Neuronal stem cell (in vitro differentiated cells): Measurements from ENCODE around the gene WWP2.

Source experiments
- DNase-seq: peaks from one replicate; pipeline ENCODE4 v3.0.0-alpha.2; 2013; ENCODE audit warnings: low spot score
- H2AFZ ChIP-seq: one replicate; pipeline ENCODE4 v1.6.1; 2013; ENCODE audit warnings: mild to moderate bottlenecking, low read length, inconsistent platforms
- H2AK5ac ChIP-seq: 2 replicates; pipeline ENCODE4 v1.6.1; 2013; ENCODE audit warnings: low read depth, mild to moderate bottlenecking, inconsistent platforms, low read length, moderate library complexity, mixed read lengths
- H2BK120ac ChIP-seq: 2 replicates; pipeline ENCODE4 v1.6.1; 2013; ENCODE audit warnings: low read depth, mild to moderate bottlenecking, inconsistent platforms, low read length, moderate library complexity, mixed read lengths
- H2BK12ac ChIP-seq: one replicate; pipeline ENCODE4 v1.6.1; 2013; ENCODE audit warnings: low read length, inconsistent platforms
- H2BK15ac ChIP-seq: 2 replicates; pipeline ENCODE4 v1.6.1; 2013; ENCODE audit warnings: mild to moderate bottlenecking, low read length, inconsistent platforms, mixed read lengths
- H2BK5ac ChIP-seq: one replicate; pipeline ENCODE4 v1.6.1; 2013; ENCODE audit warnings: inconsistent platforms, mild to moderate bottlenecking, low read length, moderate library complexity
- H3K14ac ChIP-seq: one replicate; pipeline ENCODE4 v1.6.1; 2013; ENCODE audit warnings: low read length, inconsistent platforms
- H3K18ac ChIP-seq: 2 replicates; pipeline ENCODE4 v1.6.1; 2013; ENCODE audit warnings: low read length, inconsistent platforms
- H3K23ac ChIP-seq: 2 replicates; pipeline ENCODE4 v1.6.1; 2013; ENCODE audit warnings: low read depth, mild to moderate bottlenecking, mixed read lengths, low read length, inconsistent platforms; ENCODE audit not compliant: poor library complexity
- H3K27ac ChIP-seq: replicated peaks from 3 replicates; pipeline ENCODE4 v1.5.1; 2013; ENCODE audit warnings: low read length, inconsistent platforms
- H3K27me3 ChIP-seq, 3 experiments: 2 replicates each; pipeline ENCODE4 v1.6.1; 2013; ENCODE audit warnings: low read length in 3 of 3, mild to moderate bottlenecking in 2 of 3, inconsistent platforms in 1 of 3, low read depth in 1 of 3, mixed read lengths in 1 of 3, moderate library complexity in 1 of 3; ENCODE audit not compliant: control insufficient read depth in 3 of 3, insufficient read depth in 3 of 3
- H3K36me3 ChIP-seq, 2 donors: replicated peaks in 1 of 2; 2 replicates each; pipeline ENCODE4 v1.6.1; 2013; ENCODE audit warnings: low read length in 2 of 2; ENCODE audit not compliant: control insufficient read depth in 2 of 2, insufficient read depth in 2 of 2
- H3K4ac ChIP-seq: 2 replicates; pipeline ENCODE4 v1.6.1; 2013; ENCODE audit warnings: inconsistent platforms, mild to moderate bottlenecking, low read length, moderate library complexity
- H3K4me1 ChIP-seq, 2 donors: 1 replicate in 1 of 2; 2 replicates in 1 of 2; pipeline ENCODE4 v1.6.1; 2013; ENCODE audit warnings: low read length in 2 of 2, low read depth in 1 of 2; ENCODE audit not compliant: control insufficient read depth in 2 of 2, insufficient read depth in 1 of 2
- H3K4me2 ChIP-seq: one replicate; pipeline ENCODE4 v1.6.1; 2013; ENCODE audit warnings: mild to moderate bottlenecking, low read length, inconsistent platforms; ENCODE audit not compliant: insufficient read depth, poor library complexity, severe bottlenecking
- H3K4me3 ChIP-seq, 2 donors: 2 replicates each; pipeline ENCODE4 v1.5.1; 2013; ENCODE audit warnings: low read length in 2 of 2, mild to moderate bottlenecking in 2 of 2, inconsistent platforms in 1 of 2, moderate library complexity in 1 of 2
- H3K79me1 ChIP-seq: one replicate; pipeline ENCODE4 v1.6.1; 2013; ENCODE audit warnings: low read depth, mild to moderate bottlenecking, inconsistent platforms, low read length, moderate library complexity
- H3K9ac ChIP-seq: one replicate; pipeline ENCODE4 v1.6.1; 2013; ENCODE audit warnings: mild to moderate bottlenecking, low read depth, low read length, inconsistent platforms; ENCODE audit not compliant: poor library complexity
- H3K9me3 ChIP-seq, 2 donors: replicated peaks in 1 of 2; 2 replicates each; pipeline versions ENCODE3 to v1.6.1; 2013; ENCODE audit warnings: low read length in 2 of 2, mild to moderate bottlenecking in 2 of 2, inconsistent platforms in 1 of 2, low read depth in 1 of 2, mixed read lengths in 1 of 2, moderate library complexity in 1 of 2; ENCODE audit not compliant: control insufficient read depth in 2 of 2, insufficient read depth in 1 of 2
- H4K8ac ChIP-seq: one replicate; pipeline ENCODE4 v1.6.1; 2013; ENCODE audit warnings: low read depth, mild to moderate bottlenecking, inconsistent platforms, low read length, moderate library complexity
- H4K91ac ChIP-seq: one replicate; pipeline ENCODE4 v1.6.1; 2013; ENCODE audit warnings: low read length, low read depth, mild to moderate bottlenecking, inconsistent platforms; ENCODE audit not compliant: poor library complexity
- WGBS, 2 donors: extraction: QIAGEN DNeasy Blood & Tissue Kit; methylation state at CpG; one replicate each; pipeline ENCODE4 v1.1.7; 2013; ENCODE audit warnings: missing lambda C conversion rate in 2 of 2, mixed read lengths in 1 of 2; ENCODE audit not compliant: insufficient read length in 2 of 2, insufficient replicate concordance in 1 of 2; ENCODE audit errors: extremely low coverage in 2 of 2; 5-methylcytosine and 5-hydroxymethylcytosine counted together

WWP2 gene

DNA sequence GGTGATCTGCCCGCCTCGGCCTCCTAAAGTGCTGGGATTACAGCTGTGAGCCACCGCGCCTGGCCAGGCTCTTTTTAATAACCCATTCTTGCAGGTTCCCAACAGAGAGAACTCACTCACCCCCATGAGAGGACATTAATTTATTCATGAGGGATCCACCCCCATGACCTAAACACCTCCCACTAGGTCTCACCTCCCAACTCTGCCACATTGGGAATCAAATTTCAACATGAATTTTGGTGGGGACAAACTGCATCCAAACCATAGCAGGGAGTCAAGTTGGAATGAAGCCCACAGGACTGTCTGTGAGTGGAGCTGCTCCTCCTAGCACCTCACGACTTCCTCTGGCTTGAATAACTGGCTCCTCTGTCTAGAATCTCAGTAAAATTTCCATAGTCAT, 85.5 kb downstream of the WWP2 start:
- Histone ChIP-seq H2BK12ac (no peak overlapping the region), H3K79me1 (no peaks in the 10 kb centered on the region), H3K27ac (no peak overlapping the region), H3K4ac (no peak overlapping the region), H2AK5ac (no peak overlapping the region), H3K14ac (no peak overlapping the region), H3K36me3 (peaks cover 3 to 5% of the 10 kb centered on the region in 2 donors), H2AFZ (no peak overlapping the region), H2BK120ac (no peak overlapping the region), H2BK5ac (no peak overlapping the region), H3K23ac (no peak overlapping the region), H3K27me3 (no peaks in the 10 kb centered on the region), H2BK15ac (no peak overlapping the region), H3K4me1 (peaks cover 0 to 2% of the 10 kb centered on the region in 2 donors), H3K9me3 (peaks cover 0 to 4% of the 10 kb centered on the region in 2 donors), H4K8ac (no peak overlapping the region), H3K4me3 (no peak overlapping the region), H4K91ac (no peak overlapping the region), H3K4me2 (no peak overlapping the region), H3K9ac (no peak overlapping the region), H3K18ac (no peak overlapping the region)
- DNase-seq, result no peak
- no CpG with 5 or more reads among the region's 5 CpGs for WGBS, 2 donors

DNA sequence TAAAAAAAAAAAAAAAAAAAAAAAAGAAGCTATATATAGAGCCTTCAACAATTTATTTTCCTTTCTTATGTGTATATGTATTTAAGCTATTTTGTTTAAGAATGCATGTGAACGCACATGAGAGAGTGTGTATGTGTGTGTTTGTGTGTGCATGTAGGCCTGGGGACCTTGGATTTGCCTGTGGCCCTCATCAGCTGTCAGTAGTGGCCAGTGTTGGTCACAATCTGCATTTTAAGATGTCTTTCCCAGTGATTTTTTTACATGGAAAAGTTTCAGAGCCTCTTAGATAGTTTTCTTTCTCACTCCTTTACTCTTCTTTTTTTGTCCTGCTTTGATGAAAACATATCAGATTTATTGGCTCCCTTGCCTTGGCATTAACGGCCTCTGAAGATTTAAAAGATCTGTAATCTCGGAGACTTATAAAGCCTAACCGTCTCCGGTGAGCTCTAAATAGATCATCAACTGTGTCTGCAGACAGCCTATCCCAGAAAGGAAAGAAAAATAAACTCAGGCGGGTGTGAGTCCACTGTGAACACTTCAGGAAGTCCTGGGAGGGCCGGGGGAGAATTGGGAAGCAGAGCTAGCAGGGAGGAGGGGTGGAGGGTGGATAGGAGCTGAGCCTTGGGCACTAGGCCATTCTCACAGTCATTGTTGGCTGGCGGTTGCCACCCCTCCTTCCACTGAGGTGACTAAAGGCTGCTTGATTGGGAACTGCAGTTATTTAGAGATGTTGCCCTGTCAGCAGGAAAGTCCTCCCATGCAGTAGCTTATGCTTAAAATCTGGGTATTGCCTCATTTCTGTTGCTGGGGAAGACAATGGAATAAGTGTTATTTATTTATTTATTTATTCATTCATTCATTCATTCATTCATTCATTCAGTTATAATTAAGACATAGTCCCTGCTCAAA, 86.8 kb downstream of the WWP2 start:
- Histone ChIP-seq H3K23ac (no peak overlapping the region), H3K27me3 (no peaks in the 10 kb centered on the region), H3K36me3 (peaks cover 3 to 5% of the 10 kb centered on the region in 2 donors), H3K27ac (no peak overlapping the region), H2BK12ac (no peak overlapping the region), H2AFZ (no peak overlapping the region), H4K8ac (no peak overlapping the region), H3K79me1 (no peaks in the 10 kb centered on the region), H3K4ac (no peak overlapping the region), H4K91ac (no peak overlapping the region), H3K18ac (no peak overlapping the region), H2BK15ac (no peak overlapping the region), H2AK5ac (no peak overlapping the region), H3K4me3 (no peak overlapping the region), H3K4me1 (peaks cover 0 to 2% of the 10 kb centered on the region in 2 donors), H3K9ac (no peak overlapping the region), H2BK5ac (no peak overlapping the region), H3K4me2 (no peak overlapping the region), H2BK120ac (no peak overlapping the region), H3K9me3 (peaks cover 0 to 4% of the 10 kb centered on the region in 2 donors), H3K14ac (no peak overlapping the region)
- no peak for DNase-seq
- no CpG with 5 or more reads among the region's 8 CpGs for whole genome bisulfite sequencing, 2 donors

DNA sequence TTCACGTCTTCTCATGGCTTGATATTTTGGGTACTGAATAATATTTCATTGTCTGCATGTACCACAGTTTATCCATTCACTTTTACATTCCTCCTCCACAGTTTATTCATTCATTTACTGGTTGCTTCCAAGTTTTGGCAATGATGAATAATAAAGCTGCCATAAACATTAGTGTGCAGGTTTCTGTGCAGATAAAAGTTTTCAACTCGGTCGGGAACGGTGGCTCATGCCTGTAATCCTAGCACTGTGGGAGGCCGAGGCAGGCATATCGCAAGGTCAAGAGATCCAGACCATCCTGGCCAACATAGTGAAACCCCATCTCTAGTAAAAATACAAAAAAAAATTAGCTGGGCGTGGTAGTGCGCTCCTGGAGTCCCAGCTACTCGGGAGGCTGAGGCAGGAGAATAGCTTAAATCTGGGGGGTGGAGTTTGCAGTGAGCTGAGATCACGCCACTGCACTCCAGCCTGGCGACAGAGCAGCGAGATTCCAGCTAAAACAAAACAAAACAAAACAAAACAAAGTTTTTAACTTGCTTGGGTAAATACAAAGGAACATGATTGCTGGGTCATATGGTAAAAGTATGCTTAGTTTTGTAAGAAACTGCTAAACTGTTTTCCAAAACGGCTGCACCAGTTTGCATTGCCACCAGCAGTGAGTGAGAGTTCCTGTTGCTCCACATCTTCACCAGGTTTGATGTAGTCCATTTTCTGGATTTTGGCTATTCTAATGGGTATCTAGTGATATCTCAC, 89.5 kb downstream of the WWP2 start:
- H3K4me3 ChIP-seq, result no peak overlapping the region
- no peak overlapping the region for H3K27ac ChIP-seq
- no peak overlapping the region for H2AFZ ChIP-seq
- no peak overlapping the region for H3K4ac ChIP-seq
- no peak overlapping the region for H2AK5ac ChIP-seq
- no peaks in the 10 kb centered on the region for H3K36me3 ChIP-seq
- H3K27me3 ChIP-seq, result no peaks in the 10 kb centered on the region
- no peak overlapping the region for H2BK120ac ChIP-seq
- no peak overlapping the region for H2BK12ac ChIP-seq
- H2BK5ac ChIP-seq, result no peak overlapping the region
- H3K18ac ChIP-seq, result no peak overlapping the region
- H3K23ac ChIP-seq, result no peak overlapping the region
- no peak overlapping the region for H2BK15ac ChIP-seq
- peaks cover 0 to 2% of the 10 kb centered on the region in 2 donors for H3K4me1 ChIP-seq
- DNase-seq, result no peak
- WGBS, 2 donors, result no CpG with 5 or more reads among the region's 13 CpGs
- no peak overlapping the region for H3K4me2 ChIP-seq
- no peak overlapping the region for H4K91ac ChIP-seq
- H4K8ac ChIP-seq, result no peak overlapping the region
- H3K9ac ChIP-seq, result no peak overlapping the region
- H3K79me1 ChIP-seq, result no peaks in the 10 kb centered on the region
- H3K14ac ChIP-seq, result no peak overlapping the region
- peaks cover 0 to 4% of the 10 kb centered on the region in 2 donors for H3K9me3 ChIP-seq

DNA sequence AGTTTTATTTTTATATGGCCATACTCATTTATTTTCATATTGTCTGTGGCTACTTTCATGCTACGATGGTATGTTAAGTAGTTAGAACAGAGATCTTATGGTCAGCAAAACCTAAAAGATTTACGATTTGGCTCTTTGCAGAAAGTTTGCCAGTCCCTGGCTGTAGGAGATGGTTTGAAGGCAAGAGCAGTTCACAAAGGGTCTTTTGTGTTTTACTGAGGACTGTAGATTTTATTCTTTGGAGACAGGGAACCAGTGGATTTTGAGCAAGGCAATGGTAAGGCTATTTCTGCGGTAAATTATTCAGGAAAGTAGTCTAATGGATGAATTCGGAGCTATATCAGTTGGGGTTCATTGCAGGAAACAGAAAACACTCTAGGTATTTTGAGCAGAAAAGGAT, 90.7 kb downstream of the WWP2 start:
- H2AK5ac ChIP-seq, result no peak overlapping the region
- H3K27me3 ChIP-seq, result no peaks in the 10 kb centered on the region
- no peak overlapping the region for H2BK120ac ChIP-seq
- no peaks in the 10 kb centered on the region for H3K79me1 ChIP-seq
- no CpG with 5 or more reads among the region's 4 CpGs for WGBS, 2 donors
- H4K91ac ChIP-seq, result no peak overlapping the region
- no peak overlapping the region for H2BK15ac ChIP-seq
- H3K27ac ChIP-seq, result no peak overlapping the region
- H4K8ac ChIP-seq, result no peak overlapping the region
- H3K14ac ChIP-seq, result no peak overlapping the region
- no peak overlapping the region for H3K23ac ChIP-seq
- no peak overlapping the region for H3K9ac ChIP-seq
- H3K4me1 ChIP-seq, result no peaks in the 10 kb centered on the region
- no peak overlapping the region for H2BK12ac ChIP-seq
- H3K36me3 ChIP-seq, result no peaks in the 10 kb centered on the region
- H3K18ac ChIP-seq, result no peak overlapping the region
- peaks cover 0 to 4% of the 10 kb centered on the region in 2 donors for H3K9me3 ChIP-seq
- H3K4me2 ChIP-seq, result no peak overlapping the region
- H2AFZ ChIP-seq, result no peak overlapping the region
- no peak overlapping the region for H3K4ac ChIP-seq
- no peak overlapping the region for H3K4me3 ChIP-seq
- no peak for DNase-seq
- H2BK5ac ChIP-seq, result no peak overlapping the region
